GM12878 (cell line): ENCODE data around the gene MEF2D. TPM values are rescaled to one million over a fixed set of nuclear protein-coding genes. Genes with fewer than 3 reads are reported as not detected.

Experiments used
- BCL11A ChIP-seq: IDR thresholded peaks from 2 replicates; pipeline ENCODE4 v1.6.1; 2011; ENCODE audit warnings: low read depth, low read length
- BRCA1 ChIP-seq: IDR thresholded peaks from 2 replicates; pipeline ENCODE4 v1.6.1; 2011; ENCODE audit warnings: low read depth, low read length, improper control_type of control experiment
- EED ChIP-seq: sonication (generic); IDR thresholded peaks from 2 replicates; pipeline ENCODE4 v1.6.1; 2016; ENCODE audit warnings: antibody characterized with exemption, low read depth
- JUNB ChIP-seq: IDR thresholded peaks from 2 replicates; pipeline ENCODE4 v1.6.1; 2016; ENCODE audit warnings: antibody characterized with exemption, mild to moderate bottlenecking
- KDM1A ChIP-seq: fragments of 200-600 bp; sonication (generic); IDR thresholded peaks from 2 replicates; pipeline ENCODE4 v1.6.1; 2016; ENCODE audit warnings: borderline replicate concordance
- NFIC ChIP-seq: IDR thresholded peaks from 2 replicates; pipeline ENCODE4 v1.6.1; 2012; ENCODE audit warnings: low read depth, mild to moderate bottlenecking, inconsistent platforms, low read length, moderate library complexity
- NFXL1 ChIP-seq: fragments of 450-650 bp; IDR thresholded peaks from 2 replicates; pipeline ENCODE4 v1.6.1; 2017; ENCODE audit warnings: antibody characterized with exemption, mild to moderate bottlenecking, borderline replicate concordance
- NR2C1 ChIP-seq: fragments of 450-650 bp; IDR thresholded peaks from 2 replicates; pipeline ENCODE4 v1.6.1; 2017; ENCODE audit warnings: antibody characterized with exemption, mild to moderate bottlenecking, moderate library complexity
- NRF1 ChIP-seq: conservative IDR thresholded peaks from 2 replicates; pipeline ENCODE4 v1.6.1; 2011; ENCODE audit warnings: mild to moderate bottlenecking, low read depth, low read length, improper control_type of control experiment
- RB1 ChIP-seq: fragments of 450-650 bp; formaldehyde crosslinking; IDR thresholded peaks from 2 replicates; pipeline ENCODE4 v1.6.1; 2017; ENCODE audit warnings: mild to moderate bottlenecking, borderline replicate concordance
- RELA ChIP-seq: fragments of 450-650 bp; IDR thresholded peaks from 2 replicates; pipeline ENCODE4 v1.8.0; 2014; ENCODE audit warnings: borderline replicate concordance; ENCODE audit not compliant: partially characterized antibody
- SMARCA5 ChIP-seq: fragments of 450-650 bp; IDR thresholded peaks from 2 replicates; pipeline ENCODE4 v1.6.1; 2017; ENCODE audit warnings: mild to moderate bottlenecking
- SPI1 ChIP-seq: IDR thresholded peaks from 2 replicates; pipeline ENCODE4 v1.6.1; 2011; ENCODE audit warnings: low read depth, mild to moderate bottlenecking, low read length, moderate library complexity, borderline replicate concordance; ENCODE audit not compliant: insufficient read depth
- TCF3 ChIP-seq: IDR thresholded peaks from 2 replicates; pipeline ENCODE4 v1.6.1; 2012; ENCODE audit warnings: low read depth, mild to moderate bottlenecking, low read length, borderline replicate concordance; ENCODE audit not compliant: insufficient read depth
- ZNF384 ChIP-seq: IDR thresholded peaks from 2 replicates; pipeline ENCODE4 v1.6.1; 2012; ENCODE audit warnings: low read depth, mild to moderate bottlenecking, low read length, improper control_type of control experiment, borderline replicate concordance
- polyA plus RNA-seq, 11 experiments: library from polyadenylated mRNA; depleted of rRNA in 4 of 11; unstranded in 6 of 11; stranded (reverse) in 5 of 11; fragments of >200 nt; fragmentation: Nextera tagmentation in 4 of 11; fragmentation: Illumina TruSeq in 1 of 11; extraction: Ambion mirVana in 4 of 11; extraction: Trizol in 1 of 11; gene quantifications; 1 replicate in 1 of 11; 2 replicates in 10 of 11; pipeline versions ENCODE4 v1.2.1 to v1.2.3, GENCODE V29; 2011 to 2016; ENCODE audit warnings: inconsistent platforms in 2 of 11, missing spikeins in 2 of 11, low read depth in 1 of 11
- total RNA-seq, 4 experiments: library from RNA; depleted of rRNA in 3 of 4; stranded (reverse); fragments of >200 nt in 3 of 4; fragmentation: Illumina TruSeq in 1 of 4; extraction: Trizol in 1 of 4; gene quantifications; 2 replicates each; pipeline versions ENCODE4 v1.2.1 to v1.2.3, GENCODE V29; 2013 to 2021
- TF ChIP-seq, protein P1 (sequence below): IDR thresholded peaks from 2 replicates; pipeline ENCODE4 v1.6.1; 2012; ENCODE audit warnings: low read depth, low read length, improper control_type of control experiment
- TF ChIP-seq, protein P2 (sequence below): fragments of 450-650 bp; IDR thresholded peaks from 2 replicates; pipeline ENCODE4 v1.6.1; 2017; ENCODE audit warnings: borderline replicate concordance
- TF ChIP-seq, protein P3 (sequence below): fragments of 450-650 bp; formaldehyde crosslinking; IDR thresholded peaks from 2 replicates; pipeline ENCODE4 v1.4.0; 2020; ENCODE audit warnings: mild to moderate bottlenecking, moderate library complexity
- TF ChIP-seq, protein P4 (sequence below): fragments of 450-650 bp; formaldehyde crosslinking; IDR thresholded peaks from 2 replicates; pipeline ENCODE4 v1.4.0; 2022; ENCODE audit warnings: mild to moderate bottlenecking, moderate library complexity

MEF2D gene
- total and polyA plus RNA-seq, 10 of the 15 experiments (the other 5 are each of a cell fraction or from before 2014, with no cell fraction given) = 0.61 to 53.0 (median 15.2) TPM

DNA sequence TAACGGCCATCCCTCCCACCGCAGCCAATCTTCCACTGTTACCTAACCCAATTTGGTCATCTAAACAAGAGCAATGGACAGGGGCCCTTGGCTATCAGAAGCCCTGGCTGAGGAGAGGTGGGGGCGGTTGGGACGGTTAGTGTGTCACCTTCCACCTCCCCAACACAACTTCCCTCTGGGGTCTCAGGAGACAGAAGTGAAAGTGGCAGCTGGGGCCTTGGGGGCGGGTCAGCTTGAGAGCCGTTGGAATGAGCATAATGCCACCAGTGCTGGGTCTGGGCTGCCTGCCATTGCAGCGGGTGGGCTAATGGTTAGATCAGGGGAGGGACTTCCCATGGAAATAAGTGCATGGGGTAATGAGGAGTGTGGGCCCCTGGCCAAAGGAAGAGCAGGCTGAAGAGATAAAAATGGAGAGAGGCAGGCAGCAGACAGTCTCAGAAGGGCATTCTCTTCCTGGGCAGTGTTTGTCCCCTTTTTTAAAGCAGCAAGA is 7.9 kb downstream of the MEF2D start (continued):
- TF ChIP-seq EED = peak; percentile 93
- TF ChIP-seq NFXL1 = no peak
- no peak for TF ChIP-seq ZNF384
- no peak for TF ChIP-seq NR2C1
- TF ChIP-seq RELA = no peak
- no peak for TF ChIP-seq BRCA1
- no peak for TF ChIP-seq NRF1
- TF ChIP-seq, protein P1, sequence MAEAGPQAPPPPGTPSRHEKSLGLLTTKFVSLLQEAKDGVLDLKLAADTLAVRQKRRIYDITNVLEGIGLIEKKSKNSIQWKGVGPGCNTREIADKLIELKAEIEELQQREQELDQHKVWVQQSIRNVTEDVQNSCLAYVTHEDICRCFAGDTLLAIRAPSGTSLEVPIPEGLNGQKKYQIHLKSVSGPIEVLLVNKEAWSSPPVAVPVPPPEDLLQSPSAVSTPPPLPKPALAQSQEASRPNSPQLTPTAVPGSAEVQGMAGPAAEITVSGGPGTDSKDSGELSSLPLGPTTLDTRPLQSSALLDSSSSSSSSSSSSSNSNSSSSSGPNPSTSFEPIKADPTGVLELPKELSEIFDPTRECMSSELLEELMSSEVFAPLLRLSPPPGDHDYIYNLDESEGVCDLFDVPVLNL = no peak
- TF ChIP-seq, protein P2, sequence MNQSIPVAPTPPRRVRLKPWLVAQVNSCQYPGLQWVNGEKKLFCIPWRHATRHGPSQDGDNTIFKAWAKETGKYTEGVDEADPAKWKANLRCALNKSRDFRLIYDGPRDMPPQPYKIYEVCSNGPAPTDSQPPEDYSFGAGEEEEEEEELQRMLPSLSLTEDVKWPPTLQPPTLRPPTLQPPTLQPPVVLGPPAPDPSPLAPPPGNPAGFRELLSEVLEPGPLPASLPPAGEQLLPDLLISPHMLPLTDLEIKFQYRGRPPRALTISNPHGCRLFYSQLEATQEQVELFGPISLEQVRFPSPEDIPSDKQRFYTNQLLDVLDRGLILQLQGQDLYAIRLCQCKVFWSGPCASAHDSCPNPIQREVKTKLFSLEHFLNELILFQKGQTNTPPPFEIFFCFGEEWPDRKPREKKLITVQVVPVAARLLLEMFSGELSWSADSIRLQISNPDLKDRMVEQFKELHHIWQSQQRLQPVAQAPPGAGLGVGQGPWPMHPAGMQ = no peak
- peak; percentile 96 for TF ChIP-seq TCF3
- TF ChIP-seq NFIC = no peak
- TF ChIP-seq, protein P3, sequence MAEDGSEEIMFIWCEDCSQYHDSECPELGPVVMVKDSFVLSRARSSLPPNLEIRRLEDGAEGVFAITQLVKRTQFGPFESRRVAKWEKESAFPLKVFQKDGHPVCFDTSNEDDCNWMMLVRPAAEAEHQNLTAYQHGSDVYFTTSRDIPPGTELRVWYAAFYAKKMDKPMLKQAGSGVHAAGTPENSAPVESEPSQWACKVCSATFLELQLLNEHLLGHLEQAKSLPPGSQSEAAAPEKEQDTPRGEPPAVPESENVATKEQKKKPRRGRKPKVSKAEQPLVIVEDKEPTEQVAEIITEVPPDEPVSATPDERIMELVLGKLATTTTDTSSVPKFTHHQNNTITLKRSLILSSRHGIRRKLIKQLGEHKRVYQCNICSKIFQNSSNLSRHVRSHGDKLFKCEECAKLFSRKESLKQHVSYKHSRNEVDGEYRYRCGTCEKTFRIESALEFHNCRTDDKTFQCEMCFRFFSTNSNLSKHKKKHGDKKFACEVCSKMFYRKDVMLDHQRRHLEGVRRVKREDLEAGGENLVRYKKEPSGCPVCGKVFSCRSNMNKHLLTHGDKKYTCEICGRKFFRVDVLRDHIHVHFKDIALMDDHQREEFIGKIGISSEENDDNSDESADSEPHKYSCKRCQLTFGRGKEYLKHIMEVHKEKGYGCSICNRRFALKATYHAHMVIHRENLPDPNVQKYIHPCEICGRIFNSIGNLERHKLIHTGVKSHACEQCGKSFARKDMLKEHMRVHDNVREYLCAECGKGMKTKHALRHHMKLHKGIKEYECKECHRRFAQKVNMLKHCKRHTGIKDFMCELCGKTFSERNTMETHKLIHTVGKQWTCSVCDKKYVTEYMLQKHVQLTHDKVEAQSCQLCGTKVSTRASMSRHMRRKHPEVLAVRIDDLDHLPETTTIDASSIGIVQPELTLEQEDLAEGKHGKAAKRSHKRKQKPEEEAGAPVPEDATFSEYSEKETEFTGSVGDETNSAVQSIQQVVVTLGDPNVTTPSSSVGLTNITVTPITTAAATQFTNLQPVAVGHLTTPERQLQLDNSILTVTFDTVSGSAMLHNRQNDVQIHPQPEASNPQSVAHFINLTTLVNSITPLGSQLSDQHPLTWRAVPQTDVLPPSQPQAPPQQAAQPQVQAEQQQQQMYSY (CRISPR knock-in tag) = no peak
- 0 out of 2 replicates have a peak, but pooled peaks have one; percentile 16 for TF ChIP-seq BCL11A
- TF ChIP-seq RB1 = no peak
- no peak for TF ChIP-seq KDM1A
- no peak for TF ChIP-seq JUNB
- TF ChIP-seq, protein P4, sequence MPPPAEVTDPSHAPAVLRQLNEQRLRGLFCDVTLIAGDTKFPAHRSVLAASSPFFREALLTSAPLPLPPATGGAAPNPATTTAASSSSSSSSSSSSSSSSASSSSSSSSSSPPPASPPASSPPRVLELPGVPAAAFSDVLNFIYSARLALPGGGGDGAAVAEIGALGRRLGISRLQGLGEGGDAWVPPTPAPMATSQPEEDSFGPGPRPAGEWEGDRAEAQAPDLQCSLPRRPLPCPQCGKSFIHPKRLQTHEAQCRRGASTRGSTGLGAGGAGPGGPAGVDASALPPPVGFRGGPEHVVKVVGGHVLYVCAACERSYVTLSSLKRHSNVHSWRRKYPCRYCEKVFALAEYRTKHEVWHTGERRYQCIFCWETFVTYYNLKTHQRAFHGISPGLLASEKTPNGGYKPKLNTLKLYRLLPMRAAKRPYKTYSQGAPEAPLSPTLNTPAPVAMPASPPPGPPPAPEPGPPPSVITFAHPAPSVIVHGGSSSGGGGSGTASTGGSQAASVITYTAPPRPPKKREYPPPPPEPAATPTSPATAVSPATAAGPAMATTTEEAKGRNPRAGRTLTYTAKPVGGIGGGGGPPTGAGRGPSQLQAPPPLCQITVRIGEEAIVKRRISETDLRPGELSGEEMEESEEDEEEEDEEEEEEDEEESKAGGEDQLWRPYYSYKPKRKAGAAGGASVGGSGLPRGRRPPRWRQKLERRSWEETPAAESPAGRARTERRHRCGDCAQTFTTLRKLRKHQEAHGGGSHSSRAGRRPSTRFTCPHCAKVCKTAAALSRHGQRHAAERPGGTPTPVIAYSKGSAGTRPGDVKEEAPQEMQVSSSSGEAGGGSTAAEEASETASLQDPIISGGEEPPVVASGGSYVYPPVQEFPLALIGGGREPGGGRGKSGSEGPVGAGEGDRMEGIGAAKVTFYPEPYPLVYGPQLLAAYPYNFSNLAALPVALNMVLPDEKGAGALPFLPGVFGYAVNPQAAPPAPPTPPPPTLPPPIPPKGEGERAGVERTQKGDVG (CRISPR knock-in tag) = no peak
- TF ChIP-seq SMARCA5 = no peak
- TF ChIP-seq SPI1 = peak; percentile 67
